Measurements from ENCODE around the gene ACKR4. TPM values are rescaled to one million over a fixed set of nuclear protein-coding genes. Genes with fewer than 3 reads are reported as not detected.

The ACKR4 gene
- total and polyA plus RNA-seq, 2 of the 8 experiments (the other 6 are each of a cell fraction or from before 2014, with no cell fraction given) = not detected

DNA sequence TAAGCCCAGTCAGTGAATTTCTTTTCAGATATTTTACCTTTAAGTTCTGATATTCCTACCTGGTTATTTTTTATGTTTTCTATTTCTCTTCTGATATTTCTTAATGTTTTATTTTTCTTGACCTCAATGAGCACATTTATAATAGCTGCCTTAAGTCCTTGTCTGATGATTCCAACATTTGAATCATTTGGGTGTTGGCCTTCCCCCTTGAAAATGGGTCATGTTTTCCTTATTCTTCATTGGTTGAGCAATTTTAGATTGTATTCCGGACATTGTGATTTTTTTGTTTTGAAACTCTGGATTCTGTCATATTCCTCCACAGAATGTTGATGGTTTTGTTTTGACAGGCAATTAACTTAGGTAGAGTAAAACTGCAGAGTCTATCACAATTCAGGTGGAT is 9.7 kb upstream of the ACKR4 start (continued):
- TF ChIP-seq, protein P1, sequence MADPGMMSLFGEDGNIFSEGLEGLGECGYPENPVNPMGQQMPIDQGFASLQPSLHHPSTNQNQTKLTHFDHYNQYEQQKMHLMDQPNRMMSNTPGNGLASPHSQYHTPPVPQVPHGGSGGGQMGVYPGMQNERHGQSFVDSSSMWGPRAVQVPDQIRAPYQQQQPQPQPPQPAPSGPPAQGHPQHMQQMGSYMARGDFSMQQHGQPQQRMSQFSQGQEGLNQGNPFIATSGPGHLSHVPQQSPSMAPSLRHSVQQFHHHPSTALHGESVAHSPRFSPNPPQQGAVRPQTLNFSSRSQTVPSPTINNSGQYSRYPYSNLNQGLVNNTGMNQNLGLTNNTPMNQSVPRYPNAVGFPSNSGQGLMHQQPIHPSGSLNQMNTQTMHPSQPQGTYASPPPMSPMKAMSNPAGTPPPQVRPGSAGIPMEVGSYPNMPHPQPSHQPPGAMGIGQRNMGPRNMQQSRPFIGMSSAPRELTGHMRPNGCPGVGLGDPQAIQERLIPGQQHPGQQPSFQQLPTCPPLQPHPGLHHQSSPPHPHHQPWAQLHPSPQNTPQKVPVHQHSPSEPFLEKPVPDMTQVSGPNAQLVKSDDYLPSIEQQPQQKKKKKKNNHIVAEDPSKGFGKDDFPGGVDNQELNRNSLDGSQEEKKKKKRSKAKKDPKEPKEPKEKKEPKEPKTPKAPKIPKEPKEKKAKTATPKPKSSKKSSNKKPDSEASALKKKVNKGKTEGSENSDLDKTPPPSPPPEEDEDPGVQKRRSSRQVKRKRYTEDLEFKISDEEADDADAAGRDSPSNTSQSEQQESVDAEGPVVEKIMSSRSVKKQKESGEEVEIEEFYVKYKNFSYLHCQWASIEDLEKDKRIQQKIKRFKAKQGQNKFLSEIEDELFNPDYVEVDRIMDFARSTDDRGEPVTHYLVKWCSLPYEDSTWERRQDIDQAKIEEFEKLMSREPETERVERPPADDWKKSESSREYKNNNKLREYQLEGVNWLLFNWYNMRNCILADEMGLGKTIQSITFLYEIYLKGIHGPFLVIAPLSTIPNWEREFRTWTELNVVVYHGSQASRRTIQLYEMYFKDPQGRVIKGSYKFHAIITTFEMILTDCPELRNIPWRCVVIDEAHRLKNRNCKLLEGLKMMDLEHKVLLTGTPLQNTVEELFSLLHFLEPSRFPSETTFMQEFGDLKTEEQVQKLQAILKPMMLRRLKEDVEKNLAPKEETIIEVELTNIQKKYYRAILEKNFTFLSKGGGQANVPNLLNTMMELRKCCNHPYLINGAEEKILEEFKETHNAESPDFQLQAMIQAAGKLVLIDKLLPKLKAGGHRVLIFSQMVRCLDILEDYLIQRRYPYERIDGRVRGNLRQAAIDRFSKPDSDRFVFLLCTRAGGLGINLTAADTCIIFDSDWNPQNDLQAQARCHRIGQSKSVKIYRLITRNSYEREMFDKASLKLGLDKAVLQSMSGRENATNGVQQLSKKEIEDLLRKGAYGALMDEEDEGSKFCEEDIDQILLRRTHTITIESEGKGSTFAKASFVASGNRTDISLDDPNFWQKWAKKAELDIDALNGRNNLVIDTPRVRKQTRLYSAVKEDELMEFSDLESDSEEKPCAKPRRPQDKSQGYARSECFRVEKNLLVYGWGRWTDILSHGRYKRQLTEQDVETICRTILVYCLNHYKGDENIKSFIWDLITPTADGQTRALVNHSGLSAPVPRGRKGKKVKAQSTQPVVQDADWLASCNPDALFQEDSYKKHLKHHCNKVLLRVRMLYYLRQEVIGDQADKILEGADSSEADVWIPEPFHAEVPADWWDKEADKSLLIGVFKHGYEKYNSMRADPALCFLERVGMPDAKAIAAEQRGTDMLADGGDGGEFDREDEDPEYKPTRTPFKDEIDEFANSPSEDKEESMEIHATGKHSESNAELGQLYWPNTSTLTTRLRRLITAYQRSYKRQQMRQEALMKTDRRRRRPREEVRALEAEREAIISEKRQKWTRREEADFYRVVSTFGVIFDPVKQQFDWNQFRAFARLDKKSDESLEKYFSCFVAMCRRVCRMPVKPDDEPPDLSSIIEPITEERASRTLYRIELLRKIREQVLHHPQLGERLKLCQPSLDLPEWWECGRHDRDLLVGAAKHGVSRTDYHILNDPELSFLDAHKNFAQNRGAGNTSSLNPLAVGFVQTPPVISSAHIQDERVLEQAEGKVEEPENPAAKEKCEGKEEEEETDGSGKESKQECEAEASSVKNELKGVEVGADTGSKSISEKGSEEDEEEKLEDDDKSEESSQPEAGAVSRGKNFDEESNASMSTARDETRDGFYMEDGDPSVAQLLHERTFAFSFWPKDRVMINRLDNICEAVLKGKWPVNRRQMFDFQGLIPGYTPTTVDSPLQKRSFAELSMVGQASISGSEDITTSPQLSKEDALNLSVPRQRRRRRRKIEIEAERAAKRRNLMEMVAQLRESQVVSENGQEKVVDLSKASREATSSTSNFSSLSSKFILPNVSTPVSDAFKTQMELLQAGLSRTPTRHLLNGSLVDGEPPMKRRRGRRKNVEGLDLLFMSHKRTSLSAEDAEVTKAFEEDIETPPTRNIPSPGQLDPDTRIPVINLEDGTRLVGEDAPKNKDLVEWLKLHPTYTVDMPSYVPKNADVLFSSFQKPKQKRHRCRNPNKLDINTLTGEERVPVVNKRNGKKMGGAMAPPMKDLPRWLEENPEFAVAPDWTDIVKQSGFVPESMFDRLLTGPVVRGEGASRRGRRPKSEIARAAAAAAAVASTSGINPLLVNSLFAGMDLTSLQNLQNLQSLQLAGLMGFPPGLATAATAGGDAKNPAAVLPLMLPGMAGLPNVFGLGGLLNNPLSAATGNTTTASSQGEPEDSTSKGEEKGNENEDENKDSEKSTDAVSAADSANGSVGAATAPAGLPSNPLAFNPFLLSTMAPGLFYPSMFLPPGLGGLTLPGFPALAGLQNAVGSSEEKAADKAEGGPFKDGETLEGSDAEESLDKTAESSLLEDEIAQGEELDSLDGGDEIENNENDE (IDR thresholded peaks at IDR 0.05; ENCODE audit: insufficient replicate concordance, low read length) = no peak
- no peak for TF ChIP-seq SUZ12 (IDR thresholded peaks at IDR 0.05; ENCODE audit: low read length)
- TF ChIP-seq KDM1A (IDR thresholded peaks at IDR 0.05; ENCODE audit: borderline replicate concordance, low read length) = no peak
- TF ChIP-seq CHD1 (IDR thresholded peaks at IDR 0.05; ENCODE audit: low read depth, low read length) = no peak
- no peak for TF ChIP-seq GABPA (IDR thresholded peaks at IDR 0.05; ENCODE audit: borderline replicate concordance, insufficient read depth, low read length)
- TF ChIP-seq RAD21 (IDR thresholded peaks at IDR 0.05 in 1 of 2, conservative IDR thresholded peaks at IDR 0.05 in 1 of 2; ENCODE audit: low read depth in 2 of 2, low read length in 2 of 2) = no peak
- no peak for TF ChIP-seq SAP30 (IDR thresholded peaks at IDR 0.05; ENCODE audit: insufficient read depth, insufficient replicate concordance, low read length)
- TF ChIP-seq CBX8 (IDR thresholded peaks at IDR 0.05; ENCODE audit: borderline replicate concordance, low read depth, low read length) = no peak
- TF ChIP-seq FOSL1 (IDR thresholded peaks at IDR 0.05; ENCODE audit: insufficient read depth, low read depth, low read length) = no peak
- TF ChIP-seq SIN3A (conservative IDR thresholded peaks at IDR 0.05 in 1 of 2, IDR thresholded peaks at IDR 0.05 in 1 of 2; ENCODE audit: low read depth in 1 of 2, low read length in 2 of 2) = no peak
- no peak for TF ChIP-seq HDAC6 (IDR thresholded peaks at IDR 0.05; ENCODE audit: low read depth, low read length)
